KMS-11 (cell line): Measurements from ENCODE around the gene GDF2.

Source experiments
- H2AFZ ChIP-seq: fragments of 200-600 bp; sonication (generic); 2 replicates; pipeline ENCODE4 v1.6.1; 2016; ENCODE audit warnings: antibody characterized with exemption, mixed run types, low read depth
- H3K27ac ChIP-seq: fragments of 200-600 bp; sonication (generic); 2 replicates; pipeline ENCODE4 v1.6.1; 2016; ENCODE audit warnings: mild to moderate bottlenecking, mixed run types
- H3K27me3 ChIP-seq: fragments of 200-600 bp; sonication (generic); 2 replicates; pipeline ENCODE4 v1.6.1; 2017; ENCODE audit warnings: mild to moderate bottlenecking, low read depth, mixed run types, moderate library complexity; ENCODE audit not compliant: insufficient read depth
- H3K36me3 ChIP-seq: fragments of 200-600 bp; sonication (generic); 2 replicates; pipeline ENCODE4 v1.6.1; 2017; ENCODE audit warnings: mild to moderate bottlenecking, mixed run types; ENCODE audit not compliant: insufficient read depth
- H3K4me1 ChIP-seq: fragments of 200-600 bp; sonication (generic); 2 replicates; pipeline ENCODE4 v1.6.1; 2016; ENCODE audit warnings: mild to moderate bottlenecking, low read depth, mixed run types; ENCODE audit not compliant: poor library complexity, severe bottlenecking
- H3K4me2 ChIP-seq: fragments of 200-600 bp; sonication (generic); 2 replicates; pipeline ENCODE4 v1.7.0; 2016; ENCODE audit warnings: mild to moderate bottlenecking, mixed run types
- H3K4me3 ChIP-seq: fragments of 200-600 bp; sonication (generic); IDR thresholded peaks from 2 replicates; pipeline ENCODE4 v1.6.1; 2017; ENCODE audit warnings: low read depth, low read length, mixed read lengths; ENCODE audit not compliant: insufficient read depth
- H3K79me2 ChIP-seq: fragments of 200-600 bp; sonication (generic); 2 replicates; pipeline ENCODE4 v1.6.1; 2016; ENCODE audit warnings: low read depth, mixed run types; ENCODE audit not compliant: insufficient read depth
- H3K9ac ChIP-seq: fragments of 200-600 bp; sonication (generic); 2 replicates; pipeline ENCODE4 v1.6.1; 2016; ENCODE audit warnings: mild to moderate bottlenecking, mixed run types
- H4K20me1 ChIP-seq: fragments of 200-600 bp; sonication (generic); 2 replicates; pipeline ENCODE4 v1.6.1; 2016; ENCODE audit warnings: mild to moderate bottlenecking, mixed run types; ENCODE audit not compliant: insufficient read depth
- CTCF ChIP-seq: fragments of 200-600 bp; sonication (generic); conservative IDR thresholded peaks from 2 replicates; pipeline ENCODE4 v1.6.1; 2017; ENCODE audit warnings: low read depth, mild to moderate bottlenecking, antibody characterized with exemption, low read length, moderate library complexity, mixed read lengths

Gene GDF2

GRCh38 chr10:47371629-47372485 is 49.6 kb downstream of the GDF2 start:
- no peaks in the 10 kb centered on the region for H3K79me2 ChIP-seq
- H3K27ac ChIP-seq: no peak overlapping the region
- H3K4me2 ChIP-seq: no peak overlapping the region
- no peak overlapping the region for H3K9ac ChIP-seq
- H3K4me3 ChIP-seq: no peak overlapping the region
- no peak overlapping the region for H2AFZ ChIP-seq
- H3K36me3 ChIP-seq: no peaks in the 10 kb centered on the region
- peaks cover 1% of the 10 kb centered on the region for H3K4me1 ChIP-seq
- no peak for TF ChIP-seq CTCF
- no peaks in the 10 kb centered on the region for H3K27me3 ChIP-seq
- no peaks in the 10 kb centered on the region for H4K20me1 ChIP-seq

DNA sequence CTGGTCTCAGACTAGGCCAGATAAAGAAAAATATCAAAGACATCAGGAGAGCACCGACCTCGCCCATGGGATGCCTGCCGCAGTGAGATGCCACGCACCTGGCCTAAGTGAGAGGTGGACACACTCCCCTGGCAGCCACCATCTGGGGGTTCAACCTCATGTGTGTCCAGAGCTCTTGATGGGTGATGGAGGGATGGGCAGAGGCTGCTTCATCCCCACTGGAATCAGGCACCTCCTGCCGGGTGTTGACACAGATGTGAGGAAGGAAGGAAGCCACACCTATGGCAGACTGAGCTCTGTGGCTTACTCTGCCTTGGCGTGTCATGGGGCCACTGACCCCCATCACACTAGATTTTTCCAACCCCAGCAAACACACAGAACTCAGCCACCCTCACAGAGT is 50.5 kb downstream of the GDF2 start:
- Histone ChIP-seq H3K27ac (no peak overlapping the region), H3K4me2 (no peak overlapping the region)
- no peak for TF ChIP-seq CTCF

DNA sequence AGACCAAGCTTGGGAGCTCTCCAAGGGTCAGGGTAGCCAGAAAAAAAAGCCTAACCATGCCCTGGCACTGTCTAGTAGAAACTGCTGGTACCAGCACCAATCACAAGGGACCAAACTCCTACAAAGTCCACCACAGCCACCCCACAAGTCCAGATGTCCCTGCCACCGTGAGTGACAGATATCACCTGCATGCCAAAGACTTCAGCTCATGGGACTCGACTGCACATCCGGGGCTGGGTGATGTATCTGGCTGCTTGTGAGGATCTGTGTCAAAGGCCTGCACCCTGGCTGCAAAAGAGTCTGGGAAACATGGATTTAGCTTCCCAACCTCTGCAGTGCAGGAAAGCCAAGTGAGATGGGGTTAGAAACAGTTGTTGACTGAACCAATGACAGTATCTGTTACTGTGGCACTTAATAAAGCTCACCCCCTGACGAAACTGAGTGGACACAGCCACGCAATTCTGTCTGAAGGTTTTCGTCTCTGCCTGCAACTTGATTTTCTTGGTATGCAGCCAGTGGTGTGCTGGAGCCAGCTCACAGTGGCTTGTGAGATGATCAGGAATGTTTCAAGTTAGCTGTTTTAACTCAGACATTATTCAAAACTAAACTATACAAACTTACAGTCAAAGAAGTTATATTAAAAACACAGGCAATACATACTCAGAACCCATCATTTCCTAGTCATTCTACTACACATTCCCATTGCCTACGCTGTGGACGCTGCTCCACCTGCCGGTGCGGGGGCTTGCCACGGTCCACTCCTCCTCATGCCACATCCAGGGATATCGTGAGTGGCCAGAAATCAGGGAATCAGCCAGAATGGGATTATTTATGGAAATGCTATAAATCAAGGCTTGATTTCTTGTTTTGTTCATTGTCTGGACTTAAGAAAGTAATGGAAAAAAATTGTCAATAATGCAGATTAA is 52.6 kb downstream of the GDF2 start:
- no peak overlapping the region for H3K27ac ChIP-seq
- no peak overlapping the region for H2AFZ ChIP-seq
- H3K36me3 ChIP-seq: no peaks in the 10 kb centered on the region
- H3K27me3 ChIP-seq: no peaks in the 10 kb centered on the region
- TF ChIP-seq CTCF: no peak
- H3K79me2 ChIP-seq: no peaks in the 10 kb centered on the region
- no peak overlapping the region for H3K4me3 ChIP-seq
- no peak overlapping the region for H3K9ac ChIP-seq
- peaks cover 3% of the 10 kb centered on the region for H3K4me1 ChIP-seq
- H3K4me2 ChIP-seq: no peak overlapping the region
- no peaks in the 10 kb centered on the region for H4K20me1 ChIP-seq

More for the DNA sequence above, 50.5 kb downstream of the GDF2 start:
- H4K20me1 ChIP-seq: no peaks in the 10 kb centered on the region
- H3K79me2 ChIP-seq: no peaks in the 10 kb centered on the region
- no peaks in the 10 kb centered on the region for H3K27me3 ChIP-seq
- no peak overlapping the region for H3K9ac ChIP-seq
- no peak overlapping the region for H2AFZ ChIP-seq
- no peak overlapping the region for H3K4me3 ChIP-seq
- no peaks in the 10 kb centered on the region for H3K36me3 ChIP-seq
- peaks cover 3% of the 10 kb centered on the region for H3K4me1 ChIP-seq

DNA sequence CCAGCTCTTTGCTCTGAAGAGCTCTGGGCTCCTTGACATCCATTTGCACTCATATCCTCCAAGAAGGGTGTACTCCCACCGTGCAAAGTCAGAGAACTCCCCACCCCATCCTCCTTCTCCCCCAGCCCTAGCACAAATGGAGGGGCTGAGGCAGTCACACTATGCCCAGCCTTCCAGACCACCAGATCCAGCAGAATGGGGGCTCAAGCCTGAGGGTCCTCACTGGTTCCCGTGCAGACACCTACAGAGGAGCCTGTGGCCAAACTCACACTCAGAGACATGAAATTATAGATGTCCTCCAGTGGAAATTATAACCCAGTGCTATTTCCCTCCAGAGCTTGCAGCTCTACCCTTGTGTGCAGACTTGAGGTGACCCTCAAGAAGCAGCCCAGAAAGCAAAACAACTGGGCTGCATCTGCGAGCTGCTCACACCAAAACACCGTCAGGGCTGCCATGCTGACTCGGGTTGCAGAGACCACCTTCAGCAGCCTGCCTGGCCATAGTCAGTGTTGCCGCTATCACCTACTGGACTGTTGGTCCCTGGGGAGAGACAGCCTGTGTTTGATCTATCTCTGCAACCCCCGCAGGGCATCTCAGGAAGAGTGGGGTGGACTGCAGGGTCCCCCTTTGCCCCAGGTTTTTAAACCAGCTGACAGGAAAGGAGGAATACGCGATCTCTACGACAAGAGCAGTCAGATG is 54.4 kb downstream of the GDF2 start:
- Histone ChIP-seq H2AFZ (peak overlapping the region; percentile 5; the same call in 1 of the 2 replicates), H3K79me2 (no peaks in the 10 kb centered on the region), H3K4me3 (no peak overlapping the region), H3K9ac (no peak overlapping the region), H3K27ac (no peak overlapping the region), H3K4me1 (peaks cover 3% of the 10 kb centered on the region), H3K27me3 (no peaks in the 10 kb centered on the region), H3K4me2 (peak overlapping the region; percentile 23; the same call in 1 of the 2 replicates), H3K36me3 (no peaks in the 10 kb centered on the region), H4K20me1 (no peaks in the 10 kb centered on the region)
- no peak for TF ChIP-seq CTCF
